AG04450 (cell line): ENCODE measurements around the gene GIPC3. TPM values are rescaled to one million over a fixed set of nuclear protein-coding genes. Genes with fewer than 3 reads are reported as not detected.

Source experiments
- CTCF ChIA-PET: fragments of 300-600, 350-600 bp; formaldehyde crosslinking; extraction: SDS; loops from one replicate; lab custom pipeline; 2022; ENCODE audit warnings: antibody characterized with exemption, inconsistent platforms; lab: Charles Lee
- POLR2A ChIA-PET: fragments of 350-600 bp; formaldehyde crosslinking; extraction: SDS; loops from one replicate; lab custom pipeline; 2021; ENCODE audit warnings: antibody characterized with exemption, inconsistent platforms; lab: Yijun Ruan, JAX
- DNase-seq: peaks from one replicate; pipeline ENCODE4 v3.0.0-alpha.2; 2011; ENCODE audit warnings: low read depth, low spot score
- H3K27ac ChIP-seq: one replicate; pipeline ENCODE4 v1.5.1; 2012; ENCODE audit warnings: low read depth, low read length, control low read depth
- H3K27me3 ChIP-seq: one replicate; pipeline ENCODE4 v1.6.0; 2012; ENCODE audit warnings: low read length; ENCODE audit not compliant: control insufficient read depth, insufficient read depth
- H3K4me3 ChIP-seq: 2 replicates; pipeline ENCODE4 v1.5.1; 2011; ENCODE audit warnings: mild to moderate bottlenecking, low read depth, low read length, control low read depth
- H3K9me3 ChIP-seq: 2 replicates; pipeline ENCODE4 v1.5.1; 2012; ENCODE audit warnings: low read length; ENCODE audit not compliant: control insufficient read depth, insufficient read depth
- CTCF ChIP-seq: IDR thresholded peaks from 2 replicates; pipeline ENCODE4 v1.5.1; 2011; ENCODE audit warnings: low read depth, low read length, control low read depth, inconsistent platforms
- polyA plus RNA-seq: library from polyadenylated mRNA; depleted of rRNA; stranded (reverse); fragments of >200 nt; gene quantifications from 2 replicates; pipeline ENCODE4 v1.2.3, GENCODE V29; 2011

The GIPC3 gene
- polyA plus RNA-seq, 1 experiment = 0.30 TPM

- no peaks in the 10 kb centered on the region for H3K27me3 ChIP-seq
- CTCF ChIA-PET = no interaction called here
- TF ChIP-seq CTCF = no peak
- no peak overlapping the region for H3K4me3 ChIP-seq
- H3K27ac ChIP-seq = no peak overlapping the region
- DNase-seq = no peak
- POLR2A ChIA-PET = no interaction called here
- peaks cover 5% of the 10 kb centered on the region; the same call in 1 of the 2 replicates for H3K9me3 ChIP-seq
Measured at GRCh38 chr19:3537438-3538240, 47.6 kb upstream of the GIPC3 start.

GRCh38 chr19:3538258-3538929 is 46.9 kb upstream of the GIPC3 start:
- ChIA-PET POLR2A (no interaction called here), CTCF (interaction anchor here (0.5 kb wide), 1 partner anchor 22 kb away, joined by 3 read pairs; no protein-coding TSS in a partner anchor)
- peaks cover 5% of the 10 kb centered on the region; the same call in 1 of the 2 replicates for H3K9me3 ChIP-seq
- no peak for DNase-seq
- no peak overlapping the region for H3K27ac ChIP-seq
- TF ChIP-seq CTCF = no peak
- H3K4me3 ChIP-seq = no peak overlapping the region
- no peaks in the 10 kb centered on the region for H3K27me3 ChIP-seq

GRCh38 chr19:3538965-3539755 is 46.1 kb upstream of the GIPC3 start, which contains the start of gene TEKTIP1:
Gene TEKTIP1, plus strand, starts transcription at chr19:3539174. Its CDS starts 4 bp downstream, at chr19:3539178.
- CTCF ChIA-PET = interaction anchor here (0.5 kb wide), 1 partner anchor 23 kb away, joined by 3 read pairs; no protein-coding TSS in a partner anchor
- DNase-seq = no peak
- TF ChIP-seq CTCF = no peak
- Histone ChIP-seq H3K27ac (no peak within 1 kb of the TSS), H3K4me3 (no peak within 1 kb of the TSS), H3K9me3 (peaks cover 5% of the 10 kb centered on the region; the same call in 1 of the 2 replicates), H3K27me3 (no peaks in the 10 kb centered on the region)
- POLR2A ChIA-PET = interaction anchor here (0.6 kb wide), 1 partner anchor 802 kb away, joined by 6 read pairs; no protein-coding TSS in a partner anchor

GRCh38 chr19:3539756-3540118 is 45.5 kb upstream of the GIPC3 start:
- CTCF ChIA-PET = no interaction called here
- POLR2A ChIA-PET = interaction anchor here (0.6 kb wide), 2 partner anchors 17 to 802 kb away, joined by 3 to 6 read pairs; no protein-coding TSS in a partner anchor
- no peak overlapping the region for H3K27ac ChIP-seq

More at GRCh38 chr19:3539756-3540118, 45.5 kb upstream of the GIPC3 start:
- Histone ChIP-seq H3K9me3 (peaks cover 5% of the 10 kb centered on the region; the same call in 1 of the 2 replicates), H3K27me3 (no peaks in the 10 kb centered on the region), H3K4me3 (no peak overlapping the region)
- no peak for DNase-seq
- no peak for TF ChIP-seq CTCF
